T-cell (primary cell): ENCODE measurements around the gene ZNF480. TPM values are rescaled to one million over a fixed set of nuclear protein-coding genes. Genes with fewer than 3 reads are reported as not detected.

ENCODE experiments used
- total RNA-seq, 35 experiments: library from RNA in 6 of 35; stranded (reverse) in 6 of 35; fragments of 120-200 nt in 1 of 35; gene quantifications; one replicate each; pipeline versions ENCODE4 v1.2.1 to v1.2.4 and lab custom pipeline; 2013 to 2026

ZNF480 gene
- total RNA-seq, 5 donors from 2014 or later (not counting 1 experiment from before 2014, with no cell fraction given): 9.3 to 22.1 (median 18.9) TPM

Other genes starting within 250 kb of the ZNF480 start
- 10 to 100 TPM; 12.9 to 22.1 (median 17.3) TPM for gene ZNF432, start 248.3 kb upstream of the ZNF480 start, total RNA-seq
- 10 to 100 TPM; 25.4 to 34.3 (median 32.2) TPM for gene ZNF841, start 201.4 kb upstream of the ZNF480 start, total RNA-seq
- 10 to 100 TPM in 3 of 5 donors, 1 to 10 TPM in 2; 3.6 to 18.3 (median 14.4) TPM for gene ZNF616, start 157.2 kb upstream of the ZNF480 start, total RNA-seq
- gene ZNF836, start 125.5 kb upstream of the ZNF480 start, total RNA-seq: 10 to 100 TPM; 27.6 to 43.9 (median 35.0) TPM
- 100 to 1,000 TPM; 177 to 203 (median 191) TPM for gene PPP2R1A, start 107.1 kb upstream of the ZNF480 start, total RNA-seq
- gene ZNF766, start 27.6 kb upstream of the ZNF480 start, total RNA-seq: 10 to 100 TPM; 40.3 to 46.6 (median 42.0) TPM
- gene ZNF610, start 39.1 kb downstream of the ZNF480 start, total RNA-seq: 1 to 10 TPM in 3 of 5 donors, under 1 TPM in 2; 0.51 to 5.4 (median 1.3) TPM
- gene ZNF880, start 72.8 kb downstream of the ZNF480 start, total RNA-seq: 10 to 100 TPM; 15.3 to 31.1 (median 28.5) TPM
- 10 to 100 TPM; 18.7 to 36.5 (median 32.4) TPM for gene ZNF528, start 100.7 kb downstream of the ZNF480 start, total RNA-seq
- gene ZNF534, start 132.0 kb downstream of the ZNF480 start, total RNA-seq: under 1 TPM in 1 of 5 donors, not detected in 4; 0.42 TPM
- gene ZNF578, start 156.4 kb downstream of the ZNF480 start, total RNA-seq: 1 to 10 TPM in 4 of 5 donors, under 1 TPM in 1; 0.91 to 3.9 (median 3.2) TPM
- 10 to 100 TPM; 26.5 to 46.7 (median 41.3) TPM for gene ZNF808, start 230.5 kb downstream of the ZNF480 start, total RNA-seq